Endothelial cell of umbilical vein (primary cell): ENCODE results near the gene PRKAR2B.
A peak's percentile ranks its signal among the peaks of the same experiment; 100 is the strongest.

Experiments used
- EZH2 ChIP-seq: IDR thresholded peaks from 2 replicates; pipeline ENCODE4 v1.6.1; 2012; ENCODE audit warnings: borderline replicate concordance, low read depth, mild to moderate bottlenecking, moderate library complexity, low read length, inconsistent platforms; ENCODE audit not compliant: severe bottlenecking
- FOS ChIP-seq: IDR thresholded peaks from 2 replicates; pipeline ENCODE4 v1.6.1; 2011; ENCODE audit warnings: mild to moderate bottlenecking, low read length, moderate library complexity, borderline replicate concordance; ENCODE audit not compliant: insufficient read depth
- JUN ChIP-seq: IDR thresholded peaks from 2 replicates; pipeline ENCODE4 v1.6.1; 2011; ENCODE audit warnings: borderline replicate concordance, low read depth; ENCODE audit not compliant: insufficient read length, insufficient read depth
- MYC ChIP-seq: IDR thresholded peaks from one replicate; pipeline ENCODE4 v1.6.1; 2011; ENCODE audit warnings: mild to moderate bottlenecking, low read depth, low read length
- POLR2A ChIP-seq: IDR thresholded peaks from 2 replicates; pipeline ENCODE4 v1.6.1; 2012; ENCODE audit warnings: low read depth, mild to moderate bottlenecking, control low read depth, low read length
- POLR2AphosphoS5 ChIP-seq: IDR thresholded peaks from 2 replicates; pipeline ENCODE4 v1.6.1; 2012; ENCODE audit warnings: low read depth, mild to moderate bottlenecking, control low read depth, low read length, moderate library complexity; ENCODE audit not compliant: insufficient read depth
- TF ChIP-seq, protein P1 (sequence below), 2 donors: IDR thresholded peaks; 1 replicate in 1 of 2; 2 replicates in 1 of 2; pipeline ENCODE4 v1.5.1; 2011; ENCODE audit warnings: low read length in 2 of 2, mild to moderate bottlenecking in 2 of 2, moderate library complexity in 2 of 2, control low read depth in 1 of 2, inconsistent platforms in 1 of 2, low read depth in 1 of 2; ENCODE audit not compliant: insufficient read depth in 1 of 2; ENCODE audit errors: extremely low read depth in 1 of 2
- TF ChIP-seq, protein P2 (sequence below): IDR thresholded peaks from 2 replicates; pipeline ENCODE4 v1.6.1; 2011; ENCODE audit not compliant: insufficient read depth, insufficient read length

DNA sequence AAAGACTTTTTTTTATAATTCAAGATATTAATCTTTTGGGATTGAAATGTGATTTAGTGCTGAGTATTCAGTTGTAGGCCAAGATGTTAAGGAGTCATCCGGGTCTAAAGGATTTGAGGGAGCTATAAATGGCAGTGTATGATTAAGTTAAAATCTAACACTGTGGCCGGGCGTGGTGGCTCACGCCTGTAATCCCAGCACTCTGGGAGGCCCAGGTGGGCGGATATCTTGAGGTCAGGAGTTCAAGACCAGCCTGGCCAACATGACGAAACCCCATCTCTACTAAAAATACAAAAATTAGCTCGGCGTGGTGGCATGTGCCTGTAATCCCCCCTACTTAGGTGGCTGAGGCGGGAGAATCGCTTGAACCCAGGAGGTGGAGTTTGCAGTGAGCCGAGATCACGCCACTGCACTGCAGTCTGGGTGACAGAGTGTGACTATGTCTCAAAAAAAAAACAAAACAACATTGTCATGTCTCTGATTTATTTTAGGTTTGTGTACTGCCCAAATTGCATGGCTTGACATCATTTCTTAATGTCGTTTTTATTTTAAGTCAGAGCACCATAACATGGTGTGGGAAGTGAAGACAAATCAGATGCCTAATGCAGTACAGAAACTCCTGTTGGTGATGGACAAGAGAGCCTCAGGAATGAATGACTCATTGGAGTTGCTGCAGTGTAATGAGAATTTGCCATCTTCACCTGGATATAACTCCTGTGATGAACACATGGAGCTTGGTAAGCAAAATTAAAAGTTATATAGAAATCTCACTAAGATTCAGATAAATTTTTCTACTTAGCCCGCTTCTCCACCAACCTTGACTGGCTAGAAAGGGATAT is 135.0 kb downstream of the PRKAR2B start:
- TF ChIP-seq POLR2AphosphoS5 (no peak), EZH2 (no peak), POLR2A (no peak), FOS (peak; percentile 42), MYC (no peak), JUN (no peak)
- TF ChIP-seq, protein P1, sequence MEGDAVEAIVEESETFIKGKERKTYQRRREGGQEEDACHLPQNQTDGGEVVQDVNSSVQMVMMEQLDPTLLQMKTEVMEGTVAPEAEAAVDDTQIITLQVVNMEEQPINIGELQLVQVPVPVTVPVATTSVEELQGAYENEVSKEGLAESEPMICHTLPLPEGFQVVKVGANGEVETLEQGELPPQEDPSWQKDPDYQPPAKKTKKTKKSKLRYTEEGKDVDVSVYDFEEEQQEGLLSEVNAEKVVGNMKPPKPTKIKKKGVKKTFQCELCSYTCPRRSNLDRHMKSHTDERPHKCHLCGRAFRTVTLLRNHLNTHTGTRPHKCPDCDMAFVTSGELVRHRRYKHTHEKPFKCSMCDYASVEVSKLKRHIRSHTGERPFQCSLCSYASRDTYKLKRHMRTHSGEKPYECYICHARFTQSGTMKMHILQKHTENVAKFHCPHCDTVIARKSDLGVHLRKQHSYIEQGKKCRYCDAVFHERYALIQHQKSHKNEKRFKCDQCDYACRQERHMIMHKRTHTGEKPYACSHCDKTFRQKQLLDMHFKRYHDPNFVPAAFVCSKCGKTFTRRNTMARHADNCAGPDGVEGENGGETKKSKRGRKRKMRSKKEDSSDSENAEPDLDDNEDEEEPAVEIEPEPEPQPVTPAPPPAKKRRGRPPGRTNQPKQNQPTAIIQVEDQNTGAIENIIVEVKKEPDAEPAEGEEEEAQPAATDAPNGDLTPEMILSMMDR (IDR thresholded peaks at IDR 0.05; ENCODE audit: extremely low read depth in 1 of 2, insufficient read depth in 1 of 2, low read depth in 1 of 2, low read length in 2 of 2): no peak
- TF ChIP-seq, protein P2, sequence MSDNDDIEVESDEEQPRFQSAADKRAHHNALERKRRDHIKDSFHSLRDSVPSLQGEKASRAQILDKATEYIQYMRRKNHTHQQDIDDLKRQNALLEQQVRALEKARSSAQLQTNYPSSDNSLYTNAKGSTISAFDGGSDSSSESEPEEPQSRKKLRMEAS: no peak
